ENCODE data around the gene PDE2A.
A peak's percentile ranks its signal among the peaks of the same experiment; 100 is the strongest.

Gene PDE2A

GRCh38 chr11:72613450-72613849 is 60.8 kb downstream of the PDE2A start:
- DNase-seq (ENCODE audit: low spot score): no peak

- DNase-seq (ENCODE audit: low spot score): no peak
These were observed 64.7 kb downstream of the PDE2A start for GRCh38 chr11:72609476-72609875.

GRCh38 chr11:72609045-72609444 is 65.2 kb downstream of the PDE2A start:
- no peak for DNase-seq (ENCODE audit: low spot score)

GRCh38 chr11:72607496-72607895 is 66.7 kb downstream of the PDE2A start:
- no peak for DNase-seq (ENCODE audit: low spot score)

GRCh38 chr11:72606748-72607468 is 67.3 kb downstream of the PDE2A start:
- no peak for DNase-seq (ENCODE audit: low spot score)

GRCh38 chr11:72605973-72606747 is 68.1 kb downstream of the PDE2A start:
- no peak for DNase-seq (ENCODE audit: low spot score)

GRCh38 chr11:72604256-72604655 is 70.0 kb downstream of the PDE2A start:
- no peak for DNase-seq (ENCODE audit: low spot score)

- no peak for DNase-seq (ENCODE audit: low spot score)
These were observed 71.8 kb downstream of the PDE2A start for GRCh38 chr11:72602250-72602904.

GRCh38 chr11:72600557-72600956 is 73.7 kb downstream of the PDE2A start:
- DNase-seq (ENCODE audit: low spot score): no peak

GRCh38 chr11:72599325-72600117 is 74.7 kb downstream of the PDE2A start:
- no peak for DNase-seq (ENCODE audit: low spot score)

GRCh38 chr11:72598906-72599305 is 75.3 kb downstream of the PDE2A start:
- peak; percentile 57 for DNase-seq (ENCODE audit: low spot score)

GRCh38 chr11:72598466-72598865 is 75.8 kb downstream of the PDE2A start:
- no peak for DNase-seq (ENCODE audit: low spot score)

GRCh38 chr11:72597721-72598120 is 76.5 kb downstream of the PDE2A start:
- no peak for DNase-seq (ENCODE audit: low spot score)

- no peak for DNase-seq (ENCODE audit: low spot score)
These were observed 78.9 kb downstream of the PDE2A start for GRCh38 chr11:72595292-72595684.

GRCh38 chr11:72594493-72595291 is 79.5 kb downstream of the PDE2A start:
- no peak for DNase-seq (ENCODE audit: low spot score)

GRCh38 chr11:72592698-72593495 is 81.3 kb downstream of the PDE2A start:
- no peak for DNase-seq (ENCODE audit: low spot score)

- no peak for DNase-seq (ENCODE audit: low spot score)
These were observed 82.3 kb downstream of the PDE2A start for GRCh38 chr11:72591785-72592502.

- no peak for DNase-seq (ENCODE audit: low spot score)
These were observed 83.2 kb downstream of the PDE2A start for GRCh38 chr11:72591023-72591422.

- peak; percentile 87 for DNase-seq (ENCODE audit: low spot score)
These were observed 84.1 kb downstream of the PDE2A start for GRCh38 chr11:72589802-72590761.
